Upper lobe of right lung (tissue), 1 donor: ENCODE results near the gene SNRPB2. TPM values are rescaled to one million over a fixed set of nuclear protein-coding genes. Genes with fewer than 3 reads are reported as not detected.

Experiments
- ATAC-seq: fragments of 200-7000 bp; cut with Tn5 transposase; one replicate; pipeline ENCODE4 v1.9.1; 2020; ENCODE audit warnings: mild to moderate bottlenecking, moderate library complexity
- DNase-seq: peaks from one replicate; pipeline ENCODE4 v3.0.0-alpha.2; 2020
- H3K27ac ChIP-seq: fragments of 200-600 bp; one replicate; pipeline ENCODE4 v1.8.0; 2022
- H3K27me3 ChIP-seq: fragments of 200-600 bp; one replicate; pipeline ENCODE4 v1.8.0; 2022; ENCODE audit warnings: mild to moderate bottlenecking
- H3K36me3 ChIP-seq: fragments of 200-600 bp; one replicate; pipeline ENCODE4 v1.8.0; 2022
- H3K4me1 ChIP-seq: fragments of 200-600 bp; one replicate; pipeline ENCODE4 v1.8.0; 2022
- H3K4me3 ChIP-seq: fragments of 200-600 bp; one replicate; pipeline ENCODE4 v1.8.0; 2022; ENCODE audit warnings: mild to moderate bottlenecking
- H3K9me3 ChIP-seq: fragments of 200-600 bp; one replicate; pipeline ENCODE4 v1.8.0; 2022
- intact Hi-C: fragments of 100-400 bp; cut with DNase I; formaldehyde crosslinking; loops from one replicate; pipeline ENCODE4 v1.11.0; 2022
- total RNA-seq: library from RNA; stranded (reverse); fragmentation: NEBNext Ultra II Directional; extraction: Animal tissue kit (Norgen Biotek cat#: 25700); gene quantifications from one replicate; pipeline ENCODE4 v1.2.1, GENCODE V29; 2021
- TF ChIP-seq, protein P1 (sequence below): fragments of 200-600 bp; IDR thresholded peaks from one replicate; pipeline ENCODE4 v1.8.0; 2022; ENCODE audit warnings: antibody characterized with exemption
- donor health status: DM: no; HTN: yes; CAD: no; lungs with severe emphysema.

Gene SNRPB2
- total RNA-seq, 1 donor from 2014 or later, result 39.5 TPM

GRCh38 chr20:16732506-16733152, 2.8 kb downstream of the SNRPB2 start:
- intact Hi-C loops, result no loop called here
- H3K36me3 ChIP-seq, result peaks cover 58% of the 10 kb centered on the region
- TF ChIP-seq, protein P1, sequence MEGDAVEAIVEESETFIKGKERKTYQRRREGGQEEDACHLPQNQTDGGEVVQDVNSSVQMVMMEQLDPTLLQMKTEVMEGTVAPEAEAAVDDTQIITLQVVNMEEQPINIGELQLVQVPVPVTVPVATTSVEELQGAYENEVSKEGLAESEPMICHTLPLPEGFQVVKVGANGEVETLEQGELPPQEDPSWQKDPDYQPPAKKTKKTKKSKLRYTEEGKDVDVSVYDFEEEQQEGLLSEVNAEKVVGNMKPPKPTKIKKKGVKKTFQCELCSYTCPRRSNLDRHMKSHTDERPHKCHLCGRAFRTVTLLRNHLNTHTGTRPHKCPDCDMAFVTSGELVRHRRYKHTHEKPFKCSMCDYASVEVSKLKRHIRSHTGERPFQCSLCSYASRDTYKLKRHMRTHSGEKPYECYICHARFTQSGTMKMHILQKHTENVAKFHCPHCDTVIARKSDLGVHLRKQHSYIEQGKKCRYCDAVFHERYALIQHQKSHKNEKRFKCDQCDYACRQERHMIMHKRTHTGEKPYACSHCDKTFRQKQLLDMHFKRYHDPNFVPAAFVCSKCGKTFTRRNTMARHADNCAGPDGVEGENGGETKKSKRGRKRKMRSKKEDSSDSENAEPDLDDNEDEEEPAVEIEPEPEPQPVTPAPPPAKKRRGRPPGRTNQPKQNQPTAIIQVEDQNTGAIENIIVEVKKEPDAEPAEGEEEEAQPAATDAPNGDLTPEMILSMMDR, result no peak
- no peaks in the 10 kb centered on the region for H3K9me3 ChIP-seq
- DNase-seq (no peak), ATAC-seq (no peak)
- H3K27me3 ChIP-seq, result peaks cover 9% of the 10 kb centered on the region
- no peak overlapping the region for H3K27ac ChIP-seq
- peaks cover 10% of the 10 kb centered on the region for H3K4me1 ChIP-seq
- H3K4me3 ChIP-seq, result no peak overlapping the region

- H3K36me3 ChIP-seq, result peaks cover 62% of the 10 kb centered on the region
- no peak overlapping the region for H3K4me3 ChIP-seq
- ATAC-seq, result no peak
- H3K4me1 ChIP-seq, result no peaks in the 10 kb centered on the region
- no peaks in the 10 kb centered on the region for H3K9me3 ChIP-seq
- intact Hi-C loops, result no loop called here
- no peaks in the 10 kb centered on the region for H3K27me3 ChIP-seq
- DNase-seq, result no peak
- H3K27ac ChIP-seq, result no peak overlapping the region
- TF ChIP-seq, protein P1, result no peak
These were observed 10.7 kb downstream of the SNRPB2 start for GRCh38 chr20:16740365-16741072.

DNA sequence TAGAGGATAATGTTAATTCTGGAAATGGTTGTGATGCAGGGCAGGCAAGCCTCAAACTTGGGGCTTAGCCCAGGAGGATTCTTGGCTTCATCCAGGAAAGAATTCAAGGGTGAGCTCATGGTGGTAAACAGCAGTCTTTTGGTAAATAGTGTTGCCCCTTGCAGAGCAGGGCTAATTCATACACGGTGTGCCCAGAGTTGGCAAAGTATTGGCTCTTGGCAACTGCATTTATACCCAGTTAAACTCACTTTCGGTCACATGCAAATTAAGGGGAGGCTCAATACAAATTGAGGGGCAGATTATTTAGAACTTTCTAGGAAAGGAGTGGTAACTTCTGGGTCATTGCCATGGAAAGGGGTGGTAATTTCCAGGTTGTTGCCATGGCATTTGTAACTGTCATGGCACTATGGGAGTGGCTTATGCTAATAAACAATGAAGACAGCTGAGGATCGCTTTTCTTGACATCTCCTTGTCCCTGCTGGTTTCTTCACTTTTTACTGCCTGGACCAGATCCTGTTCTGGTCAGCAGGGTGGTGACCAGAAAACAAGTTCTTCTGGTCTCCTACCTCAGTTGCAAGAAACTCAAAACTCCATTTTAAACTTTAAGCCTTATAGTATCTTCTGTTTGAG, 14.5 kb downstream of the SNRPB2 start:
- ATAC-seq, result no peak

GRCh38 chr20:16745204-16745603, 15.4 kb downstream of the SNRPB2 start:
- H3K36me3 ChIP-seq, result peaks cover 23% of the 10 kb centered on the region
- H3K27ac ChIP-seq, result no peak overlapping the region
- H3K27me3 ChIP-seq, result no peaks in the 10 kb centered on the region
- no peak overlapping the region for H3K4me3 ChIP-seq
- TF ChIP-seq, protein P1, result no peak
- intact Hi-C loops, result no loop called here
- no peaks in the 10 kb centered on the region for H3K9me3 ChIP-seq
- no peak for DNase-seq
- no peaks in the 10 kb centered on the region for H3K4me1 ChIP-seq
- ATAC-seq, result no peak

More for the DNA sequence above, 14.5 kb downstream of the SNRPB2 start:
- TF ChIP-seq, protein P1, result no peak
- no peaks in the 10 kb centered on the region for H3K4me1 ChIP-seq
- no peak overlapping the region for H3K4me3 ChIP-seq
- intact Hi-C loops, result no loop called here
- H3K27ac ChIP-seq, result no peak overlapping the region
- peaks cover 32% of the 10 kb centered on the region for H3K36me3 ChIP-seq
- no peak for DNase-seq
- H3K27me3 ChIP-seq, result no peaks in the 10 kb centered on the region
- no peaks in the 10 kb centered on the region for H3K9me3 ChIP-seq

DNA sequence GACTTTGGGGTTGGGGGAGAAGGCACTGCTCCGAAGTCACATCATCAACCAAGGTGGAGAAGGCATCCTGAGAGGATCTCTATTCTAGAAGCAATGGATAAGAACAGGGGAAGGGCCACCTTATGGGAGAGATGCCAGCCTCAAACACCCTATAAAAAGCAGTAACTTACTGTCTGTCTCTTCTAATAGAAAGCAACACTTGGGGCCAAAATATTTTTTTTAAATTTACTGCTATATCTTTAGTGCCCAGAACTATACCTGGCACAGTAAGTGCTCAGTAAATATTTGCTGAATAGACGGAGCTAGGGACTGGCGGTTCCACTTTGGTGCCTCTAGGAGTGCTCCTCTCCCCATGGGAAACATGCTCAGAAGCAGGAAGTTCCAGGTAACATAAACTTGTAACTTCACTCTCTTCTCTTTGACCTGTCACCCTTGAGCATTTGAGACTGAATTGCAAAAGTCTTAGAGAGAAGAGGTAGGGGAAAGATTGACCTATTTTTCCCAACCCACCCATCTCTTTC, 17.5 kb downstream of the SNRPB2 start:
- TF ChIP-seq, protein P1, result peak; percentile 10

More for the DNA sequence above, 17.5 kb downstream of the SNRPB2 start:
- Histone ChIP-seq H3K27me3 (no peaks in the 10 kb centered on the region), H3K9me3 (no peaks in the 10 kb centered on the region), H3K36me3 (peaks cover 2% of the 10 kb centered on the region), H3K4me3 (no peak overlapping the region), H3K27ac (no peak overlapping the region), H3K4me1 (no peaks in the 10 kb centered on the region)
- ATAC-seq, result peak; percentile 80
- no peak for DNase-seq
- intact Hi-C loops, result no loop called here
